GM21390 (cell line): ENCODE results near the gene CD96.
"Not testable (repeated sequence)": the region's sequence is repeated elsewhere in the genome, so short reads cannot be mapped to it uniquely, and the experiment has no call there.

Experiments used
- ATAC-seq: cut with Tn5 transposase; IDR thresholded peaks from one replicate; pipeline ENCODE4 v1.9.1; 2021; ENCODE audit not compliant: unreplicated experiment

Gene CD96

GRCh38 chr3:111541911-111542483 lies at the start of gene CD96:
Gene CD96, plus strand, starts transcription at chr3:111542197. Its CDS starts 52 bp downstream, at chr3:111542249.
- ATAC-seq = peak; percentile 32

GRCh38 chr3:111493276-111493675 lies 48.7 kb upstream of the CD96 start:
- no peak for ATAC-seq

GRCh38 chr3:111496894-111497559 lies 45.0 kb upstream of the CD96 start:
- ATAC-seq = no peak

GRCh38 chr3:111498022-111498421 lies 44.0 kb upstream of the CD96 start:
- ATAC-seq = no peak

GRCh38 chr3:111506435-111506834 lies 35.6 kb upstream of the CD96 start:
- ATAC-seq = peak; percentile 69

GRCh38 chr3:111509308-111509707 lies 32.7 kb upstream of the CD96 start:
- no peak for ATAC-seq

- no peak for ATAC-seq
These were observed 24.2 kb upstream of the CD96 start for GRCh38 chr3:111517801-111518200.

- no peak for ATAC-seq
These were observed 22.7 kb upstream of the CD96 start for GRCh38 chr3:111519178-111519855.

GRCh38 chr3:111521891-111522290 lies 20.1 kb upstream of the CD96 start:
- ATAC-seq = no peak

GRCh38 chr3:111524486-111524885 lies 17.5 kb upstream of the CD96 start:
- not testable (repeated sequence) for ATAC-seq

GRCh38 chr3:111531446-111531845 lies 10.6 kb upstream of the CD96 start:
- ATAC-seq = no peak

GRCh38 chr3:111534701-111535100 lies 7.3 kb upstream of the CD96 start:
- no peak for ATAC-seq

GRCh38 chr3:111538111-111538510 lies 3.9 kb upstream of the CD96 start:
- ATAC-seq = no peak

GRCh38 chr3:111538681-111539083 lies 3.3 kb upstream of the CD96 start:
- ATAC-seq = peak; percentile 39

- peak; percentile 68 for ATAC-seq
These were observed 2.4 kb upstream of the CD96 start for GRCh38 chr3:111539351-111540331.

- no peak for ATAC-seq
These were observed 606 bp upstream of the CD96 start for GRCh38 chr3:111541391-111541790.

GRCh38 chr3:111542611-111543300 lies 759 bp downstream of the CD96 start:
- no peak for ATAC-seq

- no peak for ATAC-seq
These were observed 3.4 kb downstream of the CD96 start for GRCh38 chr3:111545349-111545748.

GRCh38 chr3:111547631-111548030 lies 5.6 kb downstream of the CD96 start:
- peak; percentile 84 for ATAC-seq

GRCh38 chr3:111548092-111548491 lies 6.1 kb downstream of the CD96 start:
- ATAC-seq = peak; percentile 66
